Skin of body (tissue), 2 donors: ENCODE results near the gene TNC. TPM values are rescaled to one million over a fixed set of nuclear protein-coding genes. Genes with fewer than 3 reads are reported as not detected.

Experiments
- DNase-seq: peaks from one replicate; lab custom pipeline; 2025; lab: John Stamatoyannopoulos, UW
- total RNA-seq: library from RNA; depleted of rRNA; stranded (reverse); fragments of >200 nt; gene quantifications from one replicate; pipeline ENCODE4 v1.2.3, GENCODE V29; 2014

The TNC gene
- 43.4 TPM for total RNA-seq

DNA sequence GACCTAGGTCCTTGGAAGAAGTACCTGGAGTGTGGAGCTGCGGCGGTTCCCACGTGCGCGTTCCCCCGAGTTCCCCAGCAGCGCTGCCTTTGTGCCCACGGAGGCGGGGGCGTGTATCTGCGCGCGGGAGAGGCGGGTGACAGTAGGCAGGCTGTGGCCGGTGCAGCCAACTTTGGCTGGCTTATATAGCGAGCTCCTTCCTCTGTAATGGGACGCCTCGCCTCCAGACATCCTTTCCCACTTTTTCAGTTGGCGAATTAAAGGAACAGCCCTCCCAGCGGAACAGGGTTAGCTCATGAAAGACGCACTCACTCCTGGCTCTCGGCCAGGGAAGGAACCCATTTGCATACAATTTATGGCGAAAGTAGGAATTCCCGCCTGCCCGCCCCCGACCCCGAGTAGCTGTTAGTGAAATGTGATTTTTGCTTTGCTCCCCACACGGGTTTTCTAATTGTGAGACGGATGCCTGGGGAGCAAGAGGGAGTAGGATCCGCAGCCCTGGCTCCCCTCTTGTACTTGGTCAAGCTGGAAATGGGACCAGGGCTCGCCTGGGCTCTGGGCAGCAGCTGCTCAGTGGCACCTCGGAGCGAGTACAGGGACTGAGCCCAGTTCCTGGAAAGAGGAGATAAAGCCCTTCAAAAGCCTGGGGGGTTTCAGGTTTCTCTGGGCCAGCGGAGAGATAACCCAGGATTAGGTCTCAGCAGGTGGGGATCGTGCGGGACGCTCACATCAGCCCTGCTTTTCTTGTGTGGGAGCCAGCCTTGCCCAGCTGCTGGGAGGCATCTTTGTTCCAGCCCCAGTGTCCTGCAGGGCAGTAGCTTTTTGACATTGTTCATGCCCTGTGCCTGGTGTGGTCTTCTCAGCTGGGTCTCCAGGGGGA is at the start of gene TNC:
Gene TNC, minus strand, starts transcription at position 159 of the 880 bp plus-strand sequence. CDS start 27,139 bp downstream, outside the sequence.
- peak; percentile 64 for DNase-seq

GRCh38 chr9:115167175-115167574 is 49.2 kb upstream of the TNC start:
- peak; percentile 55 for DNase-seq

- DNase-seq = no peak
Measured at GRCh38 chr9:115165233-115165632, 47.3 kb upstream of the TNC start.

- DNase-seq = peak; percentile 83
Measured at GRCh38 chr9:115164511-115164974, 46.6 kb upstream of the TNC start.

DNA sequence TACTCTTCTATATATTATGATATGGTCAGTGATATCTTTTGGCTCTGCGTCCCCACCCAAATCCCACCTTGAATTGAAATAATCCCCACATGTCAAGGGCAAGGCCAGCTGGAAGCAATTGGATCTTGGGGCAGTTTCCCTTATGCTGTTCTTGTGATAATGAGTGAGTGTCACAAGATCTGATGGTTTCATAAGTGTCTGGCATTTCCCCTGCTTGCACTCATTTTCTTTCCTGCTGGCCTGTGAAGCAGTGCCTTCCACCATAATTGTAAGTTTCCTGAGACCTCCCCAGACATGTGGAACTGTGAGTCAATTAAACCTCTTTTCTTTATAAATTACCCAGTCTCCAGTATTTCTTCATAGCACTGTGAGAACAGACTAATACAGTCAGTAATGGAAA is 45.0 kb upstream of the TNC start:
- no peak for DNase-seq

- DNase-seq = no peak
Measured at GRCh38 chr9:115161446-115161845, 43.5 kb upstream of the TNC start.

GRCh38 chr9:115158661-115159481 is 40.9 kb upstream of the TNC start:
- no peak for DNase-seq

GRCh38 chr9:115157245-115157674 is 39.3 kb upstream of the TNC start:
- DNase-seq = no peak

GRCh38 chr9:115155037-115155436 is 37.1 kb upstream of the TNC start:
- DNase-seq = no peak

DNA sequence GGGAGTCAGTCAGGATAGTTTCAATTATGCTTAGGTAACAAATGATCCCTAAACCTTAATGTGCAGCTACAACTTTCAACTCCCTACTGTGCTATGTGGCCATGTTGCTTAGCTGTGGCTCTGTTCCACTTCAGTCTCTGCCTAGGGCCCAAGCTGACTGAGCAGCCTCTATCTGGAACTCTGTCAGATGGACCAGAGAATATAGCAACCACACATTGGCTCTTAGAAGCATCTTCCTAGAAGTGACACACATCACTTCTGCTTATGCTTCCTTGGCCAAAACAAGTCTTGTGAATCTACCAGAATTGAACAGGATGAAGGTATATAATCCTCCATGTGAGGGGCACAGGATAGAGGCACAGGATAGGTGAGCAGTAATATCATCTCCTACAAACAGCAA is 36.7 kb upstream of the TNC start:
- no peak for DNase-seq

- no peak for DNase-seq
Measured at GRCh38 chr9:115152281-115152820, 34.4 kb upstream of the TNC start.

DNA sequence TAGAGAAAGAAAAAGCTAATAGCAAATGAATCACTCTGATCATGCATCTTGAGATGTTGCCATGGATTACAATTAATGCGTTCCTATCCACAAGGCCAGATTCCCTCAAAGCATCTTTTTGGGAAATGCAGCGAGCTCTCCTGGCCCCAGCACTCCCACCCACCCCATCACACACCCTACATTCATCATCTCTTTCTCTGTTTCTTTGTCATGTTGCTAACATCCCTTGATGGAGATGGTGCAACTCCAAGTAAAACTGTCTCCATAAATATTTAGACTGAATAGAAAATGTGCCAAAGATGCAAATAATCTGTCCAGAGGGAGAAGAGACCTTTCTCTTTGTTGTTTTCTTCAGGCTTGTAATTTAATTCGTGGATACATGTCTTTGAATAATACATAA is 30.8 kb upstream of the TNC start:
- DNase-seq = no peak

- DNase-seq = peak; percentile 37
Measured at GRCh38 chr9:115146581-115147021, 28.6 kb upstream of the TNC start.

- DNase-seq = no peak
Measured at GRCh38 chr9:115144706-115145105, 26.7 kb upstream of the TNC start.

DNA sequence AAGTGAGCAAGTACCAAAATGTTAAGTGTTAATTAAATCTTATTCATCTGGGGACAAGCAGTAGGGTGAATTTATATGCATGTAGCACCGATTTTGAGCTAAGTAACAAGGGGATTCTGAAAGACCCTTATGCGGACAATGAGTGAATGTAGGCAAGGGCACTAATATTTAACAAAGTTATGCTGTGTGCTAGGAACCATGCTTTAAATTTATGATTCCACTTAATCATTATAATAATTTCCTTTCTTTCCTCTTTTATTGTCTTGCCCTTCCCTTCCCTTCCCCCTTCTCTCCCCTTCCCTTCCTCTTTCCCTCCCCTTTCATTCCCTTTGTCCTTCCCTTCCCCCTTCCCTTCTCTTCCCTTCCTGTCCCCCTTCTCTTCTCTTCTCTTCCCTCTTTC is 25.7 kb upstream of the TNC start:
- DNase-seq = no peak

- DNase-seq = no peak
Measured at GRCh38 chr9:115142517-115143270, 24.7 kb upstream of the TNC start.

DNA sequence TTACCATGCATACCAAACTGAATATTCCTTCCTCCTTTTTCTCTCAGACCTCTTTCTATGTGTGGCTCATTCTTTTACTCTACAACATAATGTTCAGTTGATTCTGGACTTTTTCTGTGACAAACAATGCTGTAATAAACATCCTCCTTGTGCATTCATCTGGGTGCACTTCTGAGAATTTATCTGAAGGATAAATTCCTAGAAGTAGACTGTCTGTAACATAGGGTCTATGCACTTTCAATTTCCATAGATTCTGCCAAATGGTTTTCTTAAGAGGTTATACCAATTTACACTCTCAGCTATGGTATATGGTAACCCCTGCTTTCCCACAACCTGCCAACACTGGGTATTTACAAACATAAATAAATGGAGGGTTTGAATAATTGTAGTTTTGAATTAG is 24.1 kb upstream of the TNC start:
- no peak for DNase-seq

DNA sequence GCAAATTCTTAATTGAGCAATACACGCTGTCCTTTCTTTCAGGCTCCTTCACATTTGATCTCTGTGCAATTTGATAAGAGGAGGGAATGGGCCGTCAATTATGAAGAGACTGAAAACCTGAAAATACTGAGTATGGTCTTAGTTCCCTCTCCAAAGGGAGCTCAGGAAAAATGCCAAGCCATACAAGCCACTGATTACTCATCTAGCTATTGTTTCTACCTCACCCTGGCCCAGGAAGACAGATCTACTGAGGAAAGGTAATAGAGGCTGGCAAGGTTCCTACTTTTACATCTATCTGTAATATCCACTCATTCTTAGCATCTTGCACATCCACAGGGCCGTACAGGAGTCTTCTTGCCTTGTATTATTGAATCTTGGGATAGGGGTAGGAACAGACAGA is 23.7 kb upstream of the TNC start:
- no peak for DNase-seq

DNA sequence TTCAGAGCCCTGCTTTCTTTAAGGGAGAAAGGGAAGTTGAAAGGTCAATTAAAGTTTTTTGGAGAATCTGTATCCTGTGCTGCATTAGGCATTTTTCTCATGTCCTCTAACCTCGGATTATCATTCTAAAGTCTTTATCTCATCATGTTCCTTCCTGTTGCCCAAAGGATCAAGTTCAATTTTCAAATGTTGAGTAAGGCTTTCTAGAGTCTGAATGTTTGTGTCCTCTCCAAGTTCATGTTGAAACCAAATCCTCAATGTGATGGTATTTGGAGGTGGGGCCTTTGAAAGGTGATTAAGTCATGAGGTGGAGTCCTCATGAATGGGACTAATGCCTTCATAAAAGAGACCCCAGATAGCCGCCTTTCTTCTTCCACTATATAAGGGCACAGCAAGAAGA is 20.2 kb upstream of the TNC start:
- DNase-seq = no peak

DNA sequence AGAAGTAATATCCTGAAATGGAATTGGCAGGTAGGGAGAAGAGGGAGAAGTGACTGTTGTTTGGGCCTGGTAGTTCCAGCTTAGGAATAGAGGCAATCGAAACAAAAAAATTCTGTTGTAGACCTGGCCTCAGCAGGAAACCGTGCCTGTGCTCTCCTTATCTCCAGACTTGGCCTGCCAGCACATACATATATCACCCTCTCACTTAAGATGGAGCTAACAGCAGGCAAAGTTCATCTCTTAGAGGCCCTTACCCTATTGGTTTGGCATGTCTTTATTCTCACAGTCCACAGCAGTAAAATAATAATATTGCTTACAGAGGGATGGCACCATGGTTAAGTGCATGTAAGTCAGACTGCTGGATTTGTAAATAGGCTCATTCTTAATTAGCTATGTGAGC is 19.6 kb upstream of the TNC start:
- no peak for DNase-seq
